SKM-1 treated with dmso at 0.1 percent for 144 hours (cell line): ENCODE data around the gene SLC30A1.

ENCODE experiments used
- DNase-seq: peaks from one replicate; lab custom pipeline; 2025; ENCODE audit not compliant: unreplicated experiment; lab: John Stamatoyannopoulos, UW

The SLC30A1 gene

DNA sequence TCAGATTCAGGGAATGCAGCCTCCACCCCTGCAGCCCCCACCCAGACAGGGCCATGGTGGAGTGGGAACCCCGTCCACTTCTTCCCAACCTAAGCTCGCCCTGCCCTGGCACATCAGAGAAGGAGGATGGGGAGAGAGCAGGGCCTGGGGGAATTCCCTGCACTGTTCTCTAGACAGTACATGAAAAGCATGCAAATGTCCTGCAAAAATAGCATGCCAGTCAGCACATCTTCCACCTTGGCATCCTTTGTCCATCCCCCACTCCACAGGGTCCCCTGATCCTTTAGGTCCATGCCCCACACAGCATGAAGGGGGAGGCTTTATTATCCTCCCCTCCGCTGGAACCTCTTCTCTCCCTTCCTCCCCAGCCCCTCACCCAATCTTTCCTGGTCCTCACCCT lies 52.0 kb downstream of the SLC30A1 start:
- DNase-seq, result no peak

- no peak for DNase-seq
These were observed 52.9 kb downstream of the SLC30A1 start for GRCh38 chr1:211526101-211526500.

DNA sequence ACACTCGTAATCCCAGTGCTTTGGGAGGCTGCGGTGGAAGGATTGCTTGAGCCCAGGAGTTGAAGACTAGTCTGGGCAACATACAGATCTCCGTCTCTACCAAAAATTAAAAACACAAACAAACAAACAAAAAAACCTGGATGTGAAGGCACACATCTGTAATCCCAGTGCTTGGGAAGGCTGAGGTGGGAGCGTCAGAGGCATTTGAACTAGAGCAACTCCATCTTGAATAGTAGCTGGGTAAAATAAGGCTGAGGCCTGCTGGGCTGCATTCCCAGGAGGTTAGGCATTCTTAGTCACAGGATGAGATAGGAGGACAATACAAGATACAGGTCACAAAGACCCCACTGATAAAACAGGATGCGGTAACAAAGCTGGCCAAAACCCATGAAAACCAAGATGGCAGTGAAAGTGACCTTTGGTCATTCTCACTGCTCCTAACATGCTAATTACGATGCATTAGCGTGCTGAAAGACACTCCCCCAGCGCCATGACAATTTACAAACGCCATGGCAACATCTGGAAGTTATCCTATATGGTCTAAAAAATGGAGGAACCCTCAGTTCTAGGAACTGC lies 53.8 kb downstream of the SLC30A1 start:
- no peak for DNase-seq

DNA sequence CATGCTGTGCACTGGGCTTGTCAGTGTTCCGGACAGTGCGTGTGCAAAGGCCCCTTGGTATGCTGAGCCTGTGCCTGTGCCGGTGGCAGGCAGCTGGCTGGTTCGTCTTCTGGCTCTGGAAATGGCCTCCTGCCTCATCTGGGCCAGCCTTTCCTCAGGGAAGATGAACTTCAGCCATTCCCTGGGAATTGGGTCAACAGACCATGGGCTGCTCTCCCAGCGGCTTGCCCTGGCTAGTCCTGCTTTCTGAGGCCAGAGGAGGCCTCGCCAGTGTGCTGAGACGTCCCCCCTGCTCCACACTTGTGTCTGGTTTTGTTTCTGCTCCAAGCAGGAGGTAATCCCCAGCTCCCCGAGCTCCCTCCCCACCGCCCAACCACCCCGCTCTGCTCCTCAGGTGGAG lies 54.4 kb downstream of the SLC30A1 start:
- DNase-seq, result no peak

DNA sequence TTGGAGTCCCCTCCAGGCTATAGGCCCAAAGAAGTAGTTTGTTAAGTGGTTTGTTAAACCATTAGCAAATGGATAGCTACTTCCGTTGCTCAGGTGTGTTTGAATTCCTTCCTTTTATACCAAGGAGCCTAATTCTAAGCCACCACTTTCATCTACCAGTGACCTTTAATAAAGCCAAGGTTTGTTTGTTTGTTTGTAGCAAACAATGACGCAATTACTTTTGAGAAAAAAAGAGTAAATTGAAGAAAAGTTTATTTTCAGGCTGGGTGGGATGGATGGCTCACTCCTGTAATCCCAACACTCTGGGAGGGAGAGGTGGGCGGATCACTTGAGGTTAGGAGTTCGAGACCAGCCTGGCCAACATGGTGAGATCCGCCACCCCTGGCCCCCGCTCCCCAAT lies 56.2 kb downstream of the SLC30A1 start:
- no peak for DNase-seq
